Sigmoid colon (tissue), 4 donors: ENCODE measurements around the gene FAM133A.

Experiments
- CTCF ChIP-seq, 4 experiments: fragments of 450-650 bp in 3 of 4; fragments of 200-600 bp in 1 of 4; IDR thresholded peaks; one replicate each; pipeline ENCODE4 v1.5.1; 2016 to 2019; ENCODE audit warnings: antibody characterized with exemption in 4 of 4, mild to moderate bottlenecking in 3 of 4, moderate library complexity in 2 of 4
- POLR2AphosphoS5 ChIP-seq, 4 donors: sonication (generic); formaldehyde crosslinking; IDR thresholded peaks; one replicate each; pipeline ENCODE4 v1.6.1; 2017; ENCODE audit warnings: antibody characterized with exemption in 4 of 4

GRCh38 chrX:93703701-93704100 is 29.7 kb downstream of the FAM133A start:
- TF ChIP-seq CTCF (IDR thresholded peaks at IDR 0.05), result no peak
- TF ChIP-seq POLR2AphosphoS5 (IDR thresholded peaks at IDR 0.05), result no peak
